OCI-LY3 (cell line): ENCODE results near the gene DMRT1.

Experiments used
- H2AFZ ChIP-seq: fragments of 200-600, 300-600 bp; shearing (Covaris generic); 2 replicates; pipeline ENCODE4 v1.6.0; 2014; ENCODE audit warnings: antibody characterized with exemption, low read depth, low read length
- H3K27ac ChIP-seq: fragments of 200-600, 300-600 bp; sonication (generic); 2 replicates; pipeline ENCODE4 v1.5.1; 2014; ENCODE audit warnings: mild to moderate bottlenecking, low read length, moderate library complexity, mixed read lengths
- H3K27me3 ChIP-seq: fragments of 200-600, 300-600 bp; sonication (generic); 2 replicates; pipeline ENCODE4 v1.6.1; 2014; ENCODE audit warnings: low read depth, low read length, mixed read lengths
- H3K36me3 ChIP-seq: fragments of 200-600, 300-600 bp; sonication (generic); replicated peaks from 2 replicates; pipeline ENCODE3; 2014; ENCODE audit warnings: low read depth, low read length, mixed read lengths
- H3K4me1 ChIP-seq: fragments of 300-600, 200-600 bp; sonication (generic); 2 replicates; pipeline ENCODE4 v1.6.1; 2014; ENCODE audit warnings: low read length, mixed read lengths
- H3K4me2 ChIP-seq: fragments of 200-600, 300-600 bp; sonication (generic); 2 replicates; pipeline ENCODE4 v1.6.1; 2014; ENCODE audit warnings: low read length, mixed read lengths
- H3K4me3 ChIP-seq: fragments of 300-600, 200-600 bp; sonication (generic); 2 replicates; pipeline ENCODE4 v1.5.1; 2014; ENCODE audit warnings: antibody characterized with exemption, mild to moderate bottlenecking, low read length, moderate library complexity
- H3K79me2 ChIP-seq: fragments of 300-600, 200-600 bp; shearing (Covaris generic); 2 replicates; pipeline ENCODE4 v1.6.1; 2014; ENCODE audit warnings: mild to moderate bottlenecking, low read length, mixed read lengths
- H3K9ac ChIP-seq: fragments of 300-600, 200-600 bp; shearing (Covaris generic); 2 replicates; pipeline ENCODE4 v1.6.0; 2014; ENCODE audit warnings: mild to moderate bottlenecking, low read length, moderate library complexity
- H3K9me3 ChIP-seq: fragments of 200-600, 300-600 bp; shearing (Covaris generic); 2 replicates; pipeline ENCODE4 v1.6.1; 2014; ENCODE audit warnings: low read length, mixed read lengths; ENCODE audit not compliant: insufficient read depth
- H4K20me1 ChIP-seq: fragments of 200-600, 300-600 bp; sonication (generic); 2 replicates; pipeline ENCODE4 v1.6.1; 2016; ENCODE audit warnings: low read length, mixed read lengths; ENCODE audit not compliant: insufficient read depth
- CTCF ChIP-seq: fragments of 200-600, 300-600 bp; sonication (generic); IDR thresholded peaks from 2 replicates; pipeline ENCODE4 v1.5.1; 2014; ENCODE audit warnings: antibody characterized with exemption, low read length, low read depth
- EZH2phosphoT487 ChIP-seq: fragments of 200-600 bp; shearing (Covaris generic); IDR thresholded peaks from 2 replicates; pipeline ENCODE4 v1.6.1; 2018; ENCODE audit warnings: antibody characterized with exemption, mixed run types, low read depth

Gene DMRT1

DNA sequence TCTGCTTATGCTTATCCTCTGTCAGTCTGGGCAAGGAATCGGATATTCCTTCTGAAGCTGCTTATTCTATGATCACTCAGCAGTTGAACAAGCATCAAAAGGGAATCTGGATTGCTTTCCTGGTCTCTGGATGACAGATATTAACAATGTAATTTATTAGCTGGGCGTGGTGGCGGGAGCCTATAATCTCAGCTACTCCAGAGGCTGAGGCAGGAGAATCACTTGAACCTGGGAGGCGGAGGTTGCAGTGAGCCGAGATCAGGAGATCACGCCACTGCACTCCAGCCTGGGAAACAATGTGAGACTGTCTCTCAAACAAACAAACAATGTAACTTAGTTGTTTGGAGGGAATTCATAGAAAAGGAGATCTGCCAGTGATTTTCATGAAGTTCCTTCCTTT is 45.4 kb downstream of the DMRT1 start:
- Histone ChIP-seq H3K9ac (no peak overlapping the region), H3K27me3 (0 out of 2 replicates have a peak, but pooled peaks cover 3% of the 10 kb centered on the region), H3K27ac (no peak overlapping the region)

GRCh38 chr9:892123-892522 is 50.6 kb downstream of the DMRT1 start:
- H3K4me3 ChIP-seq, result no peak overlapping the region
- TF ChIP-seq EZH2phosphoT487 (no peak), CTCF (peak; percentile 10; the same call in 1 of the 2 replicates)
- no peaks in the 10 kb centered on the region for H3K9me3 ChIP-seq
- H2AFZ ChIP-seq, result no peak overlapping the region
- peaks cover 29% of the 10 kb centered on the region for H3K4me1 ChIP-seq
- 0 out of 2 replicates have a peak, but pooled peaks cover 3% of the 10 kb centered on the region for H3K27me3 ChIP-seq
- no peaks in the 10 kb centered on the region for H3K79me2 ChIP-seq
- H3K27ac ChIP-seq, result no peak overlapping the region
- no peak overlapping the region for H3K9ac ChIP-seq
- H4K20me1 ChIP-seq, result no peaks in the 10 kb centered on the region
- H3K4me2 ChIP-seq, result no peak overlapping the region
- no peaks in the 10 kb centered on the region for H3K36me3 ChIP-seq

More for the DNA sequence above, 45.4 kb downstream of the DMRT1 start:
- Histone ChIP-seq H3K36me3 (no peaks in the 10 kb centered on the region), H2AFZ (no peak overlapping the region), H3K4me1 (no peaks in the 10 kb centered on the region), H4K20me1 (no peaks in the 10 kb centered on the region), H3K4me2 (no peak overlapping the region), H3K9me3 (no peaks in the 10 kb centered on the region), H3K79me2 (no peaks in the 10 kb centered on the region), H3K4me3 (no peak overlapping the region)
- TF ChIP-seq EZH2phosphoT487, result no peak
- no peak for TF ChIP-seq CTCF

GRCh38 chr9:893115-893514 is 51.6 kb downstream of the DMRT1 start:
- Histone ChIP-seq H3K27me3 (0 out of 2 replicates have a peak, but pooled peaks cover 3% of the 10 kb centered on the region), H4K20me1 (no peaks in the 10 kb centered on the region), H3K79me2 (no peaks in the 10 kb centered on the region), H3K36me3 (no peaks in the 10 kb centered on the region), H3K9ac (peak overlapping the region; percentile 64), H3K4me2 (peak overlapping the region; percentile 83), H3K27ac (no peak overlapping the region), H3K4me3 (peak overlapping the region; percentile 72), H3K4me1 (peaks cover 29% of the 10 kb centered on the region), H3K9me3 (no peaks in the 10 kb centered on the region), H2AFZ (peak overlapping the region; percentile 86)
- TF ChIP-seq EZH2phosphoT487 (no peak), CTCF (no peak)

DNA sequence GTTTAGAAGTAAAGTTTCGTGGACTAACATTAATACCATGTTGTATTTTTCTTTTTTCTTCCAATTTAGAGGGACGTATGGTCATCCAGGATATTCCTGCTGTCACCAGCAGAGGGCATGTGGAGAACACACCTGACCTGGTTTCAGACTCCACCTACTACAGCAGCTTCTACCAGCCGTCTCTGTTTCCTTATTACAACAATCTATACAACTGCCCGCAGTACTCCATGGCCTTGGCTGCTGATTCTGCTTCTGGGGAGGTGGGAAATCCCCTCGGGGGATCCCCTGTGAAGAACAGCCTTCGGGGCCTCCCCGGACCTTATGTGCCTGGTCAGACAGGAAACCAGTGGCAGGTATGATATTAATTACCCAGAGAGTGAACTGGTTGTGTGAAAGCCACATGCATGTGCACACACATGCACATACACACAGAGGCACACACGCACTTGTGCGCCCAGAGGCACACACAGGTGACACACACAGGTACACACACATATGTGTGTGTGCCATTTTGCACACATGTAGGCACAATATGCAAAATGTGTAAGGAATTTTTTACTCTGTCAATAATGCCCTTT is 52.4 kb downstream of the DMRT1 start:
- no peaks in the 10 kb centered on the region for H4K20me1 ChIP-seq
- H3K27ac ChIP-seq, result no peak overlapping the region
- peak overlapping the region; percentile 83 for H3K4me2 ChIP-seq
- peak overlapping the region; percentile 86 for H2AFZ ChIP-seq
- no peaks in the 10 kb centered on the region for H3K79me2 ChIP-seq
- no peaks in the 10 kb centered on the region for H3K9me3 ChIP-seq
- H3K4me1 ChIP-seq, result peaks cover 29% of the 10 kb centered on the region
- no peaks in the 10 kb centered on the region for H3K36me3 ChIP-seq
- peak overlapping the region; percentile 72 for H3K4me3 ChIP-seq
- H3K9ac ChIP-seq, result peak overlapping the region; percentile 64
- peak; percentile 91 for TF ChIP-seq CTCF
- no peak for TF ChIP-seq EZH2phosphoT487
- 0 out of 2 replicates have a peak, but pooled peaks cover 3% of the 10 kb centered on the region for H3K27me3 ChIP-seq
